Measurements from ENCODE around the gene TECPR1.

TECPR1 gene

GRCh38 chr7:98203261-98203963 lies 48.6 kb downstream of the TECPR1 start:
- Histone ChIP-seq H3K36me3 (ENCODE audit: insufficient read depth, low read length) (peaks cover 40% of the 10 kb centered on the region), H3K9me3 (ENCODE audit: low read length) (no peaks in the 10 kb centered on the region), H3K27me3 (ENCODE audit: insufficient read depth, low read length) (no peaks in the 10 kb centered on the region), H3K9ac (ENCODE audit: low read length) (no peak overlapping the region; the same call in 1 of the 2 replicates), H3K9me2 (ENCODE audit: low read depth, low read length) (no peaks in the 10 kb centered on the region), H3K4me3 (ENCODE audit: low read depth, low read length, poor library complexity, severe bottlenecking) (peak overlapping the region; percentile 16), H4K20me1 (ENCODE audit: insufficient read depth, low read length) (no peaks in the 10 kb centered on the region), H3K79me2 (ENCODE audit: insufficient read depth, low read length) (no peaks in the 10 kb centered on the region), H3K27ac (ENCODE audit: low read depth, low read length, poor library complexity, severe bottlenecking) (peak overlapping the region; percentile 32), H2AFZ (ENCODE audit: low read length) (no peak overlapping the region), H3K4me2 (ENCODE audit: low read length) (peak overlapping the region; percentile 34; the same call in 1 of the 2 replicates), H3K4me1 (ENCODE audit: insufficient read depth, low read length, severe bottlenecking) (peaks cover 45% of the 10 kb centered on the region), H3F3A (ENCODE audit: insufficient read depth, low read length) (no peaks in the 10 kb centered on the region)
- TF ChIP-seq EZH2 (IDR thresholded peaks at IDR 0.05; ENCODE audit: borderline replicate concordance, low read length), result no peak
- TF ChIP-seq, protein P1, sequence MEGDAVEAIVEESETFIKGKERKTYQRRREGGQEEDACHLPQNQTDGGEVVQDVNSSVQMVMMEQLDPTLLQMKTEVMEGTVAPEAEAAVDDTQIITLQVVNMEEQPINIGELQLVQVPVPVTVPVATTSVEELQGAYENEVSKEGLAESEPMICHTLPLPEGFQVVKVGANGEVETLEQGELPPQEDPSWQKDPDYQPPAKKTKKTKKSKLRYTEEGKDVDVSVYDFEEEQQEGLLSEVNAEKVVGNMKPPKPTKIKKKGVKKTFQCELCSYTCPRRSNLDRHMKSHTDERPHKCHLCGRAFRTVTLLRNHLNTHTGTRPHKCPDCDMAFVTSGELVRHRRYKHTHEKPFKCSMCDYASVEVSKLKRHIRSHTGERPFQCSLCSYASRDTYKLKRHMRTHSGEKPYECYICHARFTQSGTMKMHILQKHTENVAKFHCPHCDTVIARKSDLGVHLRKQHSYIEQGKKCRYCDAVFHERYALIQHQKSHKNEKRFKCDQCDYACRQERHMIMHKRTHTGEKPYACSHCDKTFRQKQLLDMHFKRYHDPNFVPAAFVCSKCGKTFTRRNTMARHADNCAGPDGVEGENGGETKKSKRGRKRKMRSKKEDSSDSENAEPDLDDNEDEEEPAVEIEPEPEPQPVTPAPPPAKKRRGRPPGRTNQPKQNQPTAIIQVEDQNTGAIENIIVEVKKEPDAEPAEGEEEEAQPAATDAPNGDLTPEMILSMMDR (IDR thresholded peaks at IDR 0.05; ENCODE audit: low read length), result no peak

GRCh38 chr7:98202367-98203195 lies 49.5 kb downstream of the TECPR1 start:
- Histone ChIP-seq H3K36me3 (ENCODE audit: insufficient read depth, low read length) (peaks cover 43% of the 10 kb centered on the region), H3K4me3 (ENCODE audit: low read depth, low read length, poor library complexity, severe bottlenecking) (peak overlapping the region; percentile 16), H3F3A (ENCODE audit: insufficient read depth, low read length) (no peaks in the 10 kb centered on the region), H4K20me1 (ENCODE audit: insufficient read depth, low read length) (no peaks in the 10 kb centered on the region), H3K9me3 (ENCODE audit: low read length) (no peaks in the 10 kb centered on the region), H3K4me2 (ENCODE audit: low read length) (peak overlapping the region; percentile 34), H3K4me1 (ENCODE audit: insufficient read depth, low read length, severe bottlenecking) (peaks cover 45% of the 10 kb centered on the region), H3K9me2 (ENCODE audit: low read depth, low read length) (no peaks in the 10 kb centered on the region), H2AFZ (ENCODE audit: low read length) (no peak overlapping the region), H3K27ac (ENCODE audit: low read depth, low read length, poor library complexity, severe bottlenecking) (peak overlapping the region; percentile 32), H3K79me2 (ENCODE audit: insufficient read depth, low read length) (no peaks in the 10 kb centered on the region), H3K9ac (ENCODE audit: low read length) (no peak overlapping the region; the same call in 1 of the 2 replicates), H3K27me3 (ENCODE audit: insufficient read depth, low read length) (no peaks in the 10 kb centered on the region)
- TF ChIP-seq, protein P1 (IDR thresholded peaks at IDR 0.05; ENCODE audit: low read length), result no peak
- no peak for TF ChIP-seq EZH2 (IDR thresholded peaks at IDR 0.05; ENCODE audit: borderline replicate concordance, low read length)

DNA sequence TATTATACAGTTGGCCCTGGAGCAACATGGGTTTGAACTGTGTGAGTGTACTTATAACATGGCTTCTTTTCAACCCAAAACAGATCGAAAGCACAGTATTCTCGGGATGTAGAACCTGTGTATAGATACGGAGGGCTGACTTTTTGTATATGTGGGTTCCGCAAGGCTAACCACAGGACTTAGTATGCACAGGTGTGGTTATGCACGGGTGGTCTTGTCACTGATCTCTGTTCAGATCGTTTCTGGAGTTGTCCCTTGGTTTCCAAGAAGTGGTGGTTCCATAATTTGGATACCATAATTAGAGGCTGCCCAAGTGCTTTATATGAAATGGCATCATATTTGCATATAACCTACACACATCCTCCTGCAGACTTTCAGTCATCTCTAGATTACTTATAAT lies 51.7 kb downstream of the TECPR1 start:
- no peak for TF ChIP-seq EZH2 (IDR thresholded peaks at IDR 0.05; ENCODE audit: borderline replicate concordance, low read length)
- TF ChIP-seq, protein P1 (IDR thresholded peaks at IDR 0.05; ENCODE audit: low read length), result no peak
- Histone ChIP-seq H4K20me1 (ENCODE audit: insufficient read depth, low read length) (no peaks in the 10 kb centered on the region), H3K4me3 (ENCODE audit: low read depth, low read length, poor library complexity, severe bottlenecking) (no peak overlapping the region), H2AFZ (ENCODE audit: low read length) (no peak overlapping the region), H3K4me2 (ENCODE audit: low read length) (peak overlapping the region; percentile 28), H3K9ac (ENCODE audit: low read length) (no peak overlapping the region), H3K27ac (ENCODE audit: low read depth, low read length, poor library complexity, severe bottlenecking) (peak overlapping the region; percentile 45), H3K4me1 (ENCODE audit: insufficient read depth, low read length, severe bottlenecking) (peaks cover 45% of the 10 kb centered on the region), H3F3A (ENCODE audit: insufficient read depth, low read length) (no peaks in the 10 kb centered on the region), H3K27me3 (ENCODE audit: insufficient read depth, low read length) (no peaks in the 10 kb centered on the region), H3K79me2 (ENCODE audit: insufficient read depth, low read length) (no peaks in the 10 kb centered on the region), H3K36me3 (ENCODE audit: insufficient read depth, low read length) (peaks cover 26% of the 10 kb centered on the region), H3K9me3 (ENCODE audit: low read length) (no peaks in the 10 kb centered on the region), H3K9me2 (ENCODE audit: low read depth, low read length) (no peaks in the 10 kb centered on the region)
